HG02852 (cell line): Measurements from ENCODE around the gene KIR2DL1.
"Not testable (repeated sequence)": the region's sequence is repeated elsewhere in the genome, so short reads cannot be mapped to it uniquely, and the experiment has no call there.

Experiments
- ATAC-seq: cut with Tn5 transposase; IDR thresholded peaks from one replicate; pipeline ENCODE4 v1.9.1; 2021; ENCODE audit warnings: mild to moderate bottlenecking, moderate library complexity; ENCODE audit not compliant: unreplicated experiment

The KIR2DL1 gene

DNA sequence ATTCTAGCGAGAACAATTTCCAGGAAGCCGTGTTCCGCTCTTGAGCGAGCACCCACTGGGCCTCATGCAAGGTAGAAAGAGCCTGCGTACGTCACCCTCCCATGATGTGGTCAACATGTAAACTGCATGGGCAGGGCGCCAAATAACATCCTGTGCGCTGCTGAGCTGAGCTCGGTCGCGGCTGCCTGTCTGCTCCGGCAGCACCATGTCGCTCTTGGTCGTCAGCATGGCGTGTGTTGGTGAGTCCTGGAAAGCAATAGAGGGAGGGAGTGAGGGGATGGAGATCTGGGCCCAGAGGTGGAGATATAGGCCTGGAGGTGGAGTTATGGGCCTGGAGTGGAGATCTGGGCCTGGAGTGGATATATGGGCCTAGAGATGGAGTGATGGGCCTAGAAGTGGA, at the start of gene KIR2DL1:
KIR2DL1 (plus strand) TSS at position 148 of the 400 bp plus-strand sequence; CDS start at position 206, 58 bp downstream.
- not testable (repeated sequence) for ATAC-seq

DNA sequence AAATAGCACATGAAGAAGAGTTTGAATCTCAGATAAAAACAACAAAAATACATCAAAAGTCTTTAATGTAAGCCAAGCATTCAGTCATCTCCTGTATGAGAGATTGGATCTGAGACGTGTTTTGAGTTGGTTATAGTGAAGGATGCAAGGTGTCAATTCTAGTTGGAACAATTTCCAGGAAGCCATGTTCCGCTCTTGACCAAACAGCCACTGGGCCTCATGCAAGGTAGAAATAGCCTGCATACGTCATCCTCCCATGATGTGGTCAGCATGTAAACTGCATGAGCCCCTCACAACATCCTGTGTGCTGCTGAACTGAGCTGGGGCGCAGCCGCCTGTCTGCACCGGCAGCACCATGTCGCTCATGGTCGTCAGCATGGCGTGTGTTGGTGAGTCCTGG, 45.5 kb upstream of the KIR2DL1 start, which contains the start of gene KIR3DL3:
KIR3DL3 (plus strand) TSS at position 301 of the 400 bp plus-strand sequence; CDS start at position 356, 55 bp downstream.
- no peak for ATAC-seq

DNA sequence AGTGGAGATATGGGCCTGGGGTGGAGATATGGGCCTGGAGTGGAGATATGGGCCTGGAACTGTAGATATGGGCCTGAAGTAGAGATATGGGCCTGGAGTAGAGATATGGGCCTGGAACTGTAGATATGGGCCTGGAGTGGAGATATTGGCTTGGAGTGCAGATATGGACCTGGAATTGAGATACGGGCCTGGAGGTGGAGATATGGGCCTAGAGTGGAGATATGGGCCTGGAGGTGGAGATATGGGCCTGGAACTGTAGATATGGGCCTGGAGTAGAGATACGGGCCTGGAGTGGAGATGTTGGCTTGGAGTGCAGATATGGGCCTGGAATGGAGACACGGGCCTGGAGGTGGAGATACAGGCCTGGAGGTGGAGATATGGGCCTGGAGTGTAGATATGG, 44.9 kb upstream of the KIR2DL1 start:
- no peak for ATAC-seq

DNA sequence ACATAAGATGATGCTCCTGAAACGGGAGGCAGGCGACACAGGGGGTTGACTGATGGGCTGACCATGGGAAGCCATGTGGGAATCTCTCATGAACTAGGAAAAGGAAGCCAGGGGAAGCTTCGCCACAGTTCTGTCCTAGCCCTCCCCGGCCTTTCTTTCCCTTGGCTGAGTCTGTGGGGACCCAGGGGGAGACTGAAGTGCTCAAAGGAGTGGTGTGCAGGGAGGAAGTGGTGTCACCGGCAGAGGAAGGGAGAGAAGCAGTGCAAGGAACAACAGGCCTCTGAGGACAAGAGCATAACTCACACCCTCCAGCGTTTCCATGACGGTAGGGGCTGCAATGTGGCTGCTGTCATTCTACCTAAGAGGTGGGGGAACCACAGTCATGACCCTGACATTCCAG, 44.3 kb upstream of the KIR2DL1 start:
- no peak for ATAC-seq

DNA sequence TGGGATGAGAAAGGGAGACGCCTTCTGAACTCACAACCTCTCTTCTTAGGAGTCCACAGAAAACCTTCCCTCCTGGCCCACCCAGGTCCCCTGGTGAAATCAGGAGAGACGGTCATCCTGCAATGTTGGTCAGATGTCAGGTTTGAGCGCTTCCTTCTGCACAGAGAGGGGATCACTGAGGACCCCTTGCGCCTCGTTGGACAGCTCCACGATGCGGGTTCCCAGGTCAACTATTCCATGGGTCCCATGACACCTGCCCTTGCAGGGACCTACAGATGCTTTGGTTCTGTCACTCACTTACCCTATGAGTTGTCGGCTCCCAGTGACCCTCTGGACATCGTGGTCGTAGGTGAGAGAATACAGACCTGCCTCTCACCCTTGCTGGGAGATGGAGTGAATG, 42.0 kb upstream of the KIR2DL1 start:
- ATAC-seq = no peak

DNA sequence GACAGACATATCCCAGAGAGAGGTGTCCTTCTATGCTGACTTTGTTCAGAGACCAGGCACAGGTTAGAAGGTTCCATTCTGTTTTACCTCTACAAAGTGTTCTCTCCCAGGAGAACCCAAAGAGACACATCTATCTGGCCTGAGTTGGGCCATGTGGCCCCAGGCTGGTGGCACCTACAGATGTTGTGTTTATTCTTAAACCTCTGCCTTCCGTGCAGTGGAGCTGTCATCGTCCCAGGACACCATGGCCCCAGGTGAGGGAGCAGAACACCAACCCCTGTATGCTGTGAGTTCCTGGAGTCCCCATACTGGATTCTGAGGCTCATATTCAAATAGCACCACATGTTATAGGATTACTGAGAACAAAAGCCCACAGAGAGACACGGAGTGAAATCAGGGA, 41.4 kb upstream of the KIR2DL1 start:
- ATAC-seq = no peak

DNA sequence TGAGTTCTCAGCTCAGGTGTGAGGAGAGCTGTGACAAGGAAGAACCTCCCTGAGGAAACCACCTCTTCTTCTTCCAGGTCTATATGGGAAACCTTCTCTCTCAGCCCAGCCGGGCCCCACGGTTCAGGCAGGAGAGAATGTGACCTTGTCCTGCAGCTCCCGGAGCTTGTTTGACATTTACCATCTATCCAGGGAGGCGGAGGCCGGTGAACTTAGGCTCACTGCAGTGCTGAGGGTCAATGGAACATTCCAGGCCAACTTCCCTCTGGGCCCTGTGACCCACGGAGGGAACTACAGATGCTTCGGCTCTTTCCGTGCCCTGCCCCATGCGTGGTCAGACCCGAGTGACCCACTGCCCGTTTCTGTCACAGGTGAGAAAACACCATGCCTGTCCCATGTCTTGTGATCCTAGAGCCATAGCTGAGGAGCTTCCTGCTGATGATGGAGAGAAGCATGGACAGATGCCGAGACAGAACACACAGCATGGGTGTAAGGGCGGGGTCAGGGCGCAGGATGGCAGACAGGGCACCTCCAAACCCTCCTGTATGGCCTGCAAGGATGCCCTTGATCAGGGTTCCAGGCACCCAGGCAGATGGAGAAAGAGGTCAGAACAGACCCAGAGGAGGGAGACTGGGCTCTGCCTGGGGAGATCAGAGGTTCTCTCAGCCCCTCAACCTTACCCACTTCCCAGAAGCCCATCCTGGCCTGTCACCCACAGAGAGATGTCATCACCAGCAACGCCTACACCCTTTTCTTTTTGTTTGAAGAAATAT, 40.0 kb upstream of the KIR2DL1 start:
- ATAC-seq = no peak

DNA sequence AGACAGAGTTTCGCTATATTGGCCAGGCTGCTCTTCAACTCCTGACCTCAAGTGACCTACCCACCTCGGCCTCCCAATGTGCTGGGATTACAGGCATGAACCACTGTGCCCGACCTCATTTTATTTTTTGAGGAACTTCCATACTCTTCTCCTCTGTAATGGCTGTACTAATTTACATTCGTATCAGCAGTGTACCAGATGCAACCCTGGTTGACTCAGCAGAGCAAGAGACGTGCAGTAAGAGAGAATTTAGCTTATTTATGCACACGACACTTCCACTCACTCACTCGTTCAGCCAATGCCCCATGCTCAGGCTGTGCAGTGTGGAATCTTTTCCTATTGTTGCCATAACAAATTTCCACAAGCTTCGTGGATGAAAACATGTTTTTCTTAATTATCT, 38.4 kb upstream of the KIR2DL1 start:
- ATAC-seq = no peak

DNA sequence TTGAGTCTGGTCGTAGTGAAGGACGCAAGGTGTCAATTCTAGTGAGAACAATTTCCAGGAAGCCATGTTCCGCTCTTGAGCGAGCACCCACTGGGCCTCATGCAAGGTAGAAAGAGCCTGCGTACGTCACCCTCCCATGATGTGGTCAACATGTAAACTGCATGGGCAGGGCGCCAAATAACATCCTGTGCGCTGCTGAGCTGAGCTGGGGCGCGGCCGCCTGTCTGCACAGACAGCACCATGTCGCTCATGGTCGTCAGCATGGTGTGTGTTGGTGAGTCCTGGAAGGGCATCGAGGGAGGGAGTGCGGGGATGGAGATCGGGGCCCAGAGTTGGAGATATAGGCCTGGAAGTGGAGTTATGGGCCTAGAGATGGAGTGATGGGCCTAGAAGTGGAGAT, 31.3 kb upstream of the KIR2DL1 start, which contains the start of gene KIR2DL3:
KIR2DL3 (plus strand) TSS at position 208 of the 400 bp plus-strand sequence; CDS start at position 241, 33 bp downstream.
- ATAC-seq = not testable (repeated sequence)

DNA sequence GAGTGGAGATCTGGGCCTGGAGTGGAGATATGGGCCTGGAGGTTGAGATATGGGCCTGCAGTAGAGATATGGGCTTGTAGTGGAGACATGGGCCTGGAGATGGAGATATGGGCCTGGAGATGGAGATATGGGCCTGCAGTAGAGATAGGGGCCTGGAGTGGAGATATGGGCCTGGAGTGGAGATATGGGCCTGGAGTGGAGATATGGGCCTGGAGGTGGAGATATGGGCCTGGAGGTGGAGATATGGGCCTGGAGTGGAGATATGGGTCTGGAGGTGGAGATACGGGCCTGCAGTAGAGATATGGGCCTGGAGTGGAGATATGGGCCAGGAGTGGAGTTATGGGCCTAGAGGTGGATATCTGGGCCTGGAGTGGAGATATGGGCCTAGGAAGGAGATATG, 30.9 kb upstream of the KIR2DL1 start:
- no peak for ATAC-seq

DNA sequence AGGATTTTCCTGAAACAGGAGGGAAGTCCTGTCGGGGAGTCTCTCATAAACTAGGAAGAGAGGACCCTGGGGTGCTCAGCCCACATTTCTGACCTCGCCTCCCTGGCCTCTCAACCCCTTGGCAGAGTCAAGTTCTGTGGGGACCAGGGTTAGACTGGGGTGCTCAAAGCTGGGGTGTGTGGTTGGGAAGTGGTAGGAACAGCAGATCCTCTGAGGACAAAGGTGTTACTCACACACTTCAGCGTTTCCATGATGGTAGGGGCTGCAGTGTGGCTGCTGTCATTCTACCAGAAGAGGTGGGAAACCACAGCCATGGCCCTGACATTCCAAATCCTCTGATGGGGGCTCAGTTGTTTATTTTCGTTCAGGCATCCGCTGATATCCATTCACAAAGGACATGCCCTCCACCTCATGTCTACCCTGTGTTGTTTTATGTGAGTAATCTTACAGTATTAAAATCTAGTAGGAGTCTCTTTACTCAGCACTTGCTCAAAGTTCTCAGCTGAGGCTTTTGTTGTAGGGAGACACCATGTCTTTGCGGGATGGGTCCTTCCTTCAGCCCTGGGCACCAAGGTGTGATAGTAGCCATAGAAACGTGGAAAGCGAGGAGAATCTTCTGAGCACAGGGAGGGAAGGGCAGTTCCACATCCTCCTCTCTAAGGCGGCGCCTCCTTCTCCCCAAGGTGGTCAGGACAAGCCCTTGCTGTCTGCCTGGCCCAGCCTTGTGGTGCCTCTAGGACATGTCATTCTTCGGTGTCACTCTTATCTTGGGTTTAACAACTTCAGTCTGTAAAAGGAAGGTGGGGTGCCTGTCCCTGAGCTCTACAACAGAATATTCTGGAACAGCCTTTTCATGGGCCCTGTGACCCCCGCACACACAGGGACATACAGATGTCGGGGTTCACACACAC, 29.8 kb upstream of the KIR2DL1 start:
- ATAC-seq = no peak

DNA sequence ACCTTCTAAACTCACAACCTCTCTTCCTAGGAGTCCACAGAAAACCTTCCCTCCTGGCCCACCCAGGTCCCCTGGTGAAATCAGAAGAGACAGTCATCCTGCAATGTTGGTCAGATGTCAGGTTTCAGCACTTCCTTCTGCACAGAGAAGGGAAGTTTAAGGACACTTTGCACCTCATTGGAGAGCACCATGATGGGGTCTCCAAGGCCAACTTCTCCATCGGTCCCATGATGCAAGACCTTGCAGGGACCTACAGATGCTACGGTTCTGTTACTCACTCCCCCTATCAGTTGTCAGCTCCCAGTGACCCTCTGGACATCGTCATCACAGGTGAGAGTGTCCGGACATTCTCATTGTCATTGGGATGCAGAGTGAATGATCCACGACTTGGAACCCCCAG, 27.6 kb upstream of the KIR2DL1 start:
- not testable (repeated sequence) for ATAC-seq

DNA sequence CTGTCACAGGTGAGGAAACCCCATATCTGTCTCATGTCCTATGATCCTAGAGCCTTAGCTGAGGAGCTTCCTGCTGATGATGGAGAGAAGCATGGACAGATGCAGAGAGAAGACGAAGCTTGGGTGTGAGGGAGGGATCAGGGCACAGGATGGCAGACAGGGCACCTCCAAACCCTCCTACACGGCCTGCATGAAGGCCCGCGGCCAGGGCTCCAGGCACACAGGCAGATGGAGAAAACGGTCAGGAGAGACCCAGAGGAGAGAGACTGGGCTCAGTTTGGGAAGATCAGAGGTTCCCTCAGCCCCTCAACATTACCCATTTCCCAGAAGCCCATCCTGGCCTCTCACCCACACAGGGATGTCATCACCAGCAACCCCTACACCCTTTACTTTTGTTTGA, 25.5 kb upstream of the KIR2DL1 start:
- ATAC-seq = not testable (repeated sequence)

DNA sequence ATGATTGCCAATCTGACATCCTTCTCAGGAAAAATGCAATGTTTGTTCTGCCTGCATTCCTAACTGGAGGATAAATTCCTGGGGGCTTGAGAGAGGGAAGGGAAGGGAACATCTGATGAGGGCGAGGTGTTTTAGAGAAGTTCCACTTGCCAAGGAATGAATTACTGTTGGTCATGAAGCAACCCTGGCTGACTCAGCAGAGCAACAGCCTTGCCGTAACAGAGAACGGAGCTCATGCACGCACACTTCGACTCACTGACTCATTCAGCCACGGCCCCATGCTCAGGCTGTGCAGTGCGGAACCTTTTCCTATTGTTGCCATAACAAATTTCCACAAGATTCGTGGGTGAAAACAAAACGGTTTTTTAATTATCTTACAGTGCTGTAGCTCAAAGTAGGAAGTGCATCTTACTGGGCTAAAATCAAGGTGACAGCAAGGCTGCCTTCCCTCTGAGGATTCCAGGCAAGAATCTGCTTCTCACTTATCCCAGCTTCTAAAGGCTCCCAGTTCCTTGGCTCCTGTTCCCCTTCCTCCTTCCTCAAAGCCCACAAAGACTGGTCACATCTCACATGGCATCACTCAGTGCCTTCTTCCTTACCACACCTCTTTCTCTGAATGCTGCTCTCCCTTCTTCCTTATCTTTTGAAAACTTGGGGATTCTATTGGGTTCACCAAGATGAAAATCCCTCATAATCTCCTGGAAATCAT, 21.8 kb upstream of the KIR2DL1 start:
- not testable (repeated sequence) for ATAC-seq

DNA sequence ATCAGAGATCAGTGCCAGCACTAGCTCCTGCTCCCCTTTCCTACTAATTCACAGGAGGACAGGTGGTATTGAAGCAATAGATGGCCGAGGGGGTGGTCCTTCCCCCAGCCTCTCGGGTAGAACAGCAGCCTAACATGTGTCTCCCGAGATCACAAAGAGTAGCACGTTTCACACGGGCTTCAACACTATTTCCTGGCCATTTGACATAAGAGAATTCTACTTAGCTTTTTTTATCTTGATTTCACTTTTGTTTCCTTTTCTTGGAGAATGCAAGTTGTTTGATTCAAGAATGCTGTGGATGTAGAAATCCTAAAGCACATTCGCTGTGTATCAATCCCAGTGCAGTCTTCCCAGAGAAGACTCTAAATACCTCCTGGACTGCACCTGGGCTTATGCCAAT, 19.3 kb upstream of the KIR2DL1 start:
- ATAC-seq = not testable (repeated sequence)

DNA sequence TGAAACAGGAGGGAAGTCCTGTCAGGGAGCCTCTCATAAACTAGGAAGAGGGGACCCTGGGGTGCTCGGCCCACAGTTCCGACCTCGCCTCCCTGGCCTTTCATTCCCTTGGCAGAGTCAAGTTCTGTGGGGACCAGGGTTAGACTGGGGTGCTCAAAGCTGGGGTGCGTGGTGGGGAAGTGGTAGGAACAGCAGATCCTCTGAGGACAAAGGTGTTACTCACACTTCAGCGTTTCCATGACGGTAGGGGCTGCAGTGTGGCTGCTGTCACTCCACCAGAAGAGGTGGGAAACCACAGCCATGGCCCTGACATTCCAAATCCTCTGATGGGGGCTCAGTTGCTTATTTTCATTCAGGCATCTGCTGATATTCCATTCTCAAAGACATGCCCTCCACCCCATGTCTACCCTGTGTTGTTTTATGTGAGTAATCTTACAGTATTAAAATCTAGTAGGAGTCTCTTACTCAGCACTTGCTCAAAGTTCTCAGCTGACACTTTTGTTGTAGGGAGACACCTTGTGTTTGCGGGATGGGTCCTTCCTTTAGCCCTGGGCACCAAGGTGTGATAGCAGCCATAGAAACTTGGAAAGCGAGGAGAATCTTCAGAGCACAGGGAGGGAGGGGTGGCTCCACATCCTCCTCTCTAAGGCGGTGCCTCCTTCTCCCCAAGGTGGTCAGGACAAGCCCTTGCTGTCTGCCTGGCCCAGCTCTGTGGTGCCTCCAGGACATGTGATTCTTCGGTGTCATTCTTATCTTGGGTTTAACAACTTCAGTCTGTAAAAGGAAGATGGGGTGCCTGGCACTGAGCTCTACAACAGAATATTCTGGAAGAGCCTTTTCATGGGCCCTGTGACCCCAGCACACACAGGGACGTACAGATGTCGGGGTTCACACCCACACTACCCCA, 13.1 kb upstream of the KIR2DL1 start:
- not testable (repeated sequence) for ATAC-seq

DNA sequence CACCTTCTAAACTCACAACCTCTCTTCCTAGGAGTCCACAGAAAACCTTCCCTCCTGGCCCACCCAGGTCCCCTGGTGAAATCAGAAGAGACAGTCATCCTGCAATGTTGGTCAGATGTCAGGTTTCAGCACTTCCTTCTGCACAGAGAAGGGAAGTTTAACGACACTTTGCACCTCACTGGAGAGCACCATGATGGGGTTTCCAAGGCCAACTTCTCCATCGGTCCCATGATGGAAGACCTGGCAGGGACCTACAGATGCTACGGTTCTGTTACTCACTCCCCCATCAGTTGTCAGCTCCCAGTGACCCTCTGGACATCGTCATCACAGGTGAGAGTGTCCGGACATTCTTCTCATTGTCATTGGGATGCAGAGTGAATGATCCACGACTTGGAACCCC, 11.0 kb upstream of the KIR2DL1 start:
- not testable (repeated sequence) for ATAC-seq

DNA sequence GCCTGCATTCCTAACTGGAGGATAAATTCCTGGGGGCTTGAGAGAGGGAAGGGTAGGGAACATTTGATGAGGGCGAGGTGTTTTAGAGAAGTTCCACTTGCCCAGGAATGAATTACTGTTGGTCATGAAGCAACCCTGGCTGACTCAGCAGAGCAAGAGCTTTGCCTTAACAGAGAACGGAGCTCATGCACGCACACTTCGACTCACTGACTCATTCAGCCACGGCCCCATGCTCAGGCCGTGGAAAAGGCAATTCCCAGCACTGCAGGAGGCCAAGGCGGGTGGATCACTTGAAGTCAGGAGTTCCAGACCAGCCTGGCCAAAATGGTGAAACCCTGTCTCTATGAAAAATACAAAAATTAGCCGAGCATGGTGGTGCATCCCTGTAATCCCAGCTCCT, 5.4 kb upstream of the KIR2DL1 start:
- not testable (repeated sequence) for ATAC-seq

DNA sequence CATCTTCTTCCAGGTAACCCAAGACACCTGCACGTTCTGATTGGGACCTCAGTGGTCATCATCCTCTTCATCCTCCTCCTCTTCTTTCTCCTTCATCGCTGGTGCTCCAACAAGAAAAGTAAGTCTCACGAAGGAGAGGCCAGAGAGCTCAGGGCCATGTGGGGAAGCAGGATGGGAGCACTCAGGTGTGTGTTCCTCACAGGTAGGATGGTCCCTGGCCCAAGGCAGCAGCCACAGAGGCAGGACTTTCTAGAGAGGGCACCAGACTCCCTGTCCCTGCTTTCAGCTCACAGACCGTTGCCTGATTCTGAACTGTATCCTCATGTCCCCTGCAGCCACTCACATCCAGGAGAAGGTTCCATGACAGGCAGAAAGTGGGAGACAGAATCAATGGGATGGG, 3.1 kb upstream of the KIR2DL1 start:
- ATAC-seq = not testable (repeated sequence)

DNA sequence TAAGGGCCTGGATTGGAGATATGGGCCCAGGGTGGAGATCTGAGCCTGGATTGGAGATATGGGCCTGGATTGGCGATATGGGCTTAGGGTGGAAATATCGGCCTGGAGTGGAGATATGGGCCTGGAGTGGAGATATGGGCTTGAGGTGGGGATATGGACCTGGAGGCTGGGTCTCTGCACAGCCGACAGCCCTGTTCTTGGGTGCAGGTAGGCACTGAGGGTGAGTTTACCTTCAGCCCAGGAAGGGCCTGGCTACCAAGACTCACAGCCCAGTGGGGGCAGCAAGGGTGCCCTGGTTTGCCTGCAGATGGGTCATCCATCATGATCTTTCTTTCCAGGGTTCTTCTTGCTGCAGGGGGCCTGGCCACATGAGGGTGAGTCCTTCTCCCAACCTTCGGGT, 918 bp downstream of the KIR2DL1 start:
- ATAC-seq = not testable (repeated sequence)
